ENCODE results near the gene RXRG.

RXRG gene

GRCh38 chr1:165486663-165487062, 41.7 kb upstream of the RXRG start:
- no peaks in the 10 kb centered on the region for H3K79me2 ChIP-seq (ENCODE audit: low read length)
- H3K4me1 ChIP-seq (ENCODE audit: low read length) = no peaks in the 10 kb centered on the region
- no peak overlapping the region for H3K4me3 ChIP-seq (ENCODE audit: low read length)
- H4K20me1 ChIP-seq (ENCODE audit: insufficient read depth, low read length) = no peaks in the 10 kb centered on the region
- H3K27ac ChIP-seq (ENCODE audit: low read length) = no peak overlapping the region
- TF ChIP-seq EZH2phosphoT487 (IDR thresholded peaks at IDR 0.05; ENCODE audit: low read depth) = no peak
- TF ChIP-seq, protein P1, sequence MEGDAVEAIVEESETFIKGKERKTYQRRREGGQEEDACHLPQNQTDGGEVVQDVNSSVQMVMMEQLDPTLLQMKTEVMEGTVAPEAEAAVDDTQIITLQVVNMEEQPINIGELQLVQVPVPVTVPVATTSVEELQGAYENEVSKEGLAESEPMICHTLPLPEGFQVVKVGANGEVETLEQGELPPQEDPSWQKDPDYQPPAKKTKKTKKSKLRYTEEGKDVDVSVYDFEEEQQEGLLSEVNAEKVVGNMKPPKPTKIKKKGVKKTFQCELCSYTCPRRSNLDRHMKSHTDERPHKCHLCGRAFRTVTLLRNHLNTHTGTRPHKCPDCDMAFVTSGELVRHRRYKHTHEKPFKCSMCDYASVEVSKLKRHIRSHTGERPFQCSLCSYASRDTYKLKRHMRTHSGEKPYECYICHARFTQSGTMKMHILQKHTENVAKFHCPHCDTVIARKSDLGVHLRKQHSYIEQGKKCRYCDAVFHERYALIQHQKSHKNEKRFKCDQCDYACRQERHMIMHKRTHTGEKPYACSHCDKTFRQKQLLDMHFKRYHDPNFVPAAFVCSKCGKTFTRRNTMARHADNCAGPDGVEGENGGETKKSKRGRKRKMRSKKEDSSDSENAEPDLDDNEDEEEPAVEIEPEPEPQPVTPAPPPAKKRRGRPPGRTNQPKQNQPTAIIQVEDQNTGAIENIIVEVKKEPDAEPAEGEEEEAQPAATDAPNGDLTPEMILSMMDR (IDR thresholded peaks at IDR 0.05; ENCODE audit: low read depth, low read length) = no peak
- H3K36me3 ChIP-seq (replicated peaks; ENCODE audit: low read depth, low read length) = no peaks in the 10 kb centered on the region
- no peak overlapping the region for H3K9ac ChIP-seq (ENCODE audit: low read length)
- no peak overlapping the region for H3K4me2 ChIP-seq (ENCODE audit: low read length)
- H2AFZ ChIP-seq (ENCODE audit: low read depth, low read length) = no peak overlapping the region
- H3K9me3 ChIP-seq (ENCODE audit: insufficient read depth, low read length) = no peaks in the 10 kb centered on the region
- H3K27me3 ChIP-seq (ENCODE audit: low read depth, low read length) = peaks cover 56% of the 10 kb centered on the region

GRCh38 chr1:165485716-165486115, 40.8 kb upstream of the RXRG start:
- H4K20me1 ChIP-seq (ENCODE audit: insufficient read depth, low read length) = no peaks in the 10 kb centered on the region
- H3K4me1 ChIP-seq (ENCODE audit: low read length) = no peaks in the 10 kb centered on the region
- TF ChIP-seq, protein P1 (IDR thresholded peaks at IDR 0.05; ENCODE audit: low read depth, low read length) = no peak
- no peak for TF ChIP-seq EZH2phosphoT487 (IDR thresholded peaks at IDR 0.05; ENCODE audit: low read depth)
- no peaks in the 10 kb centered on the region for H3K9me3 ChIP-seq (ENCODE audit: insufficient read depth, low read length)
- peaks cover 48% of the 10 kb centered on the region for H3K27me3 ChIP-seq (ENCODE audit: low read depth, low read length)
- H3K4me3 ChIP-seq (ENCODE audit: low read length) = no peak overlapping the region
- no peak overlapping the region for H3K4me2 ChIP-seq (ENCODE audit: low read length)
- no peak overlapping the region for H3K27ac ChIP-seq (ENCODE audit: low read length)
- no peak overlapping the region for H2AFZ ChIP-seq (ENCODE audit: low read depth, low read length)
- H3K36me3 ChIP-seq (replicated peaks; ENCODE audit: low read depth, low read length) = no peaks in the 10 kb centered on the region
- H3K9ac ChIP-seq (ENCODE audit: low read length) = no peak overlapping the region
- H3K79me2 ChIP-seq (ENCODE audit: low read length) = no peaks in the 10 kb centered on the region

GRCh38 chr1:165484532-165484931, 39.6 kb upstream of the RXRG start:
- no peaks in the 10 kb centered on the region for H4K20me1 ChIP-seq (ENCODE audit: insufficient read depth, low read length)
- TF ChIP-seq EZH2phosphoT487 (IDR thresholded peaks at IDR 0.05; ENCODE audit: low read depth) = no peak
- H3K4me1 ChIP-seq (ENCODE audit: low read length) = no peaks in the 10 kb centered on the region
- no peak overlapping the region for H3K4me2 ChIP-seq (ENCODE audit: low read length)
- H3K79me2 ChIP-seq (ENCODE audit: low read length) = no peaks in the 10 kb centered on the region
- H3K4me3 ChIP-seq (ENCODE audit: low read length) = no peak overlapping the region
- no peak overlapping the region for H2AFZ ChIP-seq (ENCODE audit: low read depth, low read length)
- H3K36me3 ChIP-seq (replicated peaks; ENCODE audit: low read depth, low read length) = no peaks in the 10 kb centered on the region
- H3K9me3 ChIP-seq (ENCODE audit: insufficient read depth, low read length) = no peaks in the 10 kb centered on the region
- H3K27me3 ChIP-seq (ENCODE audit: low read depth, low read length) = peaks cover 36% of the 10 kb centered on the region
- H3K27ac ChIP-seq (ENCODE audit: low read length) = no peak overlapping the region
- no peak overlapping the region for H3K9ac ChIP-seq (ENCODE audit: low read length)

DNA sequence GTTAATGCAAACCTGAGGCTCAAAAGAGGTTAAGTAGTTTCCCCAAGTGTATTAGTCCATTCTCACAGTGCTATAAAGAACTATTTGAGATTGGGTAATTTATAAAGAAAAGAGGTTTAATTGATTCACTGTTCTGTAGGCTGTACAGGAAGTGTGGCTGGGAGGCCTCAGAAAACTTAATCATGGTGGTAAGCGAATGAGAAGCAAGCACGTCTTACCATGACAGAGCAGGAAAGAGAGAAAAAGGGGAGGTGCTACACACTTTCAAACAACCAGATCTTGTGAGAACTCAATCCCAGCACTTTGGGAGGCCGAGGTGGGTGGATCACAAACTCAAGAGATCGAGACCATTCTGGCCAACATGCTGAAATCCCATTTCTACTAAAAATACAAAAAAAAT, 38.5 kb upstream of the RXRG start:
- Histone ChIP-seq H3K4me1 (ENCODE audit: low read length) (no peaks in the 10 kb centered on the region), H3K4me3 (ENCODE audit: low read length) (no peak overlapping the region), H3K79me2 (ENCODE audit: low read length) (no peaks in the 10 kb centered on the region), H3K4me2 (ENCODE audit: low read length) (no peak overlapping the region), H3K9ac (ENCODE audit: low read length) (no peak overlapping the region), H3K9me3 (ENCODE audit: insufficient read depth, low read length) (no peaks in the 10 kb centered on the region), H2AFZ (ENCODE audit: low read depth, low read length) (no peak overlapping the region), H3K27me3 (ENCODE audit: low read depth, low read length) (peaks cover 31% of the 10 kb centered on the region), H4K20me1 (ENCODE audit: insufficient read depth, low read length) (no peaks in the 10 kb centered on the region), H3K27ac (ENCODE audit: low read length) (no peak overlapping the region), H3K36me3 (replicated peaks; ENCODE audit: low read depth, low read length) (no peaks in the 10 kb centered on the region)
- no peak for TF ChIP-seq EZH2phosphoT487 (IDR thresholded peaks at IDR 0.05; ENCODE audit: low read depth)
- TF ChIP-seq, protein P1 (IDR thresholded peaks at IDR 0.05; ENCODE audit: low read depth, low read length) = no peak
